ENCODE data around the gene KIAA1614. TPM values are rescaled to one million over a fixed set of nuclear protein-coding genes. Genes with fewer than 3 reads are reported as not detected.
"Not testable (repeated sequence)": the region's sequence is repeated elsewhere in the genome, so short reads cannot be mapped to it uniquely, and the experiment has no call there.

Gene KIAA1614
- polyA plus RNA-seq, 3 donors: 6.3 to 8.1 (median 7.6) TPM

- DNase-seq (ENCODE audit: low read depth in 3 of 3, low spot score in 2 of 3): no peak
Observed at GRCh38 chr1:180954005-180954800, 41.5 kb downstream of the KIAA1614 start.

DNA sequence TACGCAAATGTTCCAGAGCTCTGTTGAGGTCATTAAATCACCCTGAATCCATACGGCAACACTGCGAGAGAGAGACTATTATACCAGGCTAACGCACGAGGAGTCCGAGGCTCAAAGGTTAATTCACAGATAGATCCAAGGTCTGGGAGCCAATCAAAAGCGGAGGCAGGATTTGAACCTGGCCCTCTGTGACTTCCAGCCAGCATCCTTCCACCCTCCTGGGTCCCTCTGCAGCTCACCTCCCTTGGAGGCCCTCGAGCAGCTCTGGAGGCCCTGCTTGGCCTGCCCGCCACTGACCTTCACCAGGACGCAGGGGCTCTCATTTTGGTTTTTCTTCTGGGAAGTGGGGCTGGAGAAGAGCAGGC is 42.1 kb downstream of the KIAA1614 start:
- no peak for DNase-seq (ENCODE audit: low read depth in 3 of 3, low spot score in 2 of 3)

DNA sequence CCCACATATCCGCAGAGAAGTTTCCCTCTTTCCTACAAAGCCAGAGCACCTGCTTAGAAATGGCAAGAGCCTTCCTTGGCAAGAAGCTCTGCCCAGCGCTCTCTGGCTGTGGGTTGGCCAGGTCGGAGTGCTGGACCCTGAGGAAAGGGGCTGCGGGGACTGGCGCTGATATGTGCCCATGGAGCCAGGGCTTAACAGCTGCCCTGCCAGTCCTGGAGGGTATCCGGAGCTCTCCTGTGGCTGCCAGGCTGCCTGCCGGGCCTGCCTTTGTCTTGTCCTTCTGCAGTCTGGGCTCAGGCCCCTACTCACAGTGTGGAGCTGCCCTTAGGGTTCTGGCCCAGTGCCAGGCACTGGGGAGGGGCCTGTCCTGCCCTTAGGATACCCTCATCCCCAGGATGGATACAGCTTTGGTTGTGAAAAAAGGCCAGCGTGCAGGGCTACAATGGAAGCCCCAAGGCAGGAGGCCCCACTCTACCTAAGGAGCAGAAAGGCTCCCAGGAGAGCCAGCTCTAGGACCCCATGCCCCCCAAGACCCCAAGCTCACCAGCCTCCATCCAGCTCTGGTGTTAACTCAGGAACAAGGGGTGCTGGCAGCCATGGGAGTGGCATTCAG is 43.4 kb downstream of the KIAA1614 start:
- DNase-seq (ENCODE audit: low read depth in 3 of 3, low spot score in 2 of 3): no peak

DNA sequence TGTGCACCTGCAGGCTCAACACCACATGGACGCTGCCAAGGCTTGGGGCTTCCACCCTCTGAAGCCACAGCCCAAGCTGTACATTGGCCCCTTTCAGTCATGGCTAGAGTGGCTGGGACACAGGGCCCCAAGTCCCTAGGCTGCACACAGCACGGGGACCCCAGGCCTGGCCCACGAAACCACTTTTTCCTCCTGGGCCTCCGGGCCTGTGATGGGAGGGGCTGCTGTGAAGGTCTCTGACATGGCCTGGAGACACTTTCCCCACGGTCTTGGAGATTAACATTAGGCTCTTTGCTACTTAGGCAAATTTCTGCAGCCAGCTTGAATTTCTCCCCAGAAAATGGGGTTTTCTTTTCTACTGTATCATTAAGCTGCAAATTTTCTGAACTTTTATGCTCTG is 46.9 kb downstream of the KIAA1614 start:
- DNase-seq (ENCODE audit: low read depth in 3 of 3, low spot score in 2 of 3): not testable (repeated sequence)

DNA sequence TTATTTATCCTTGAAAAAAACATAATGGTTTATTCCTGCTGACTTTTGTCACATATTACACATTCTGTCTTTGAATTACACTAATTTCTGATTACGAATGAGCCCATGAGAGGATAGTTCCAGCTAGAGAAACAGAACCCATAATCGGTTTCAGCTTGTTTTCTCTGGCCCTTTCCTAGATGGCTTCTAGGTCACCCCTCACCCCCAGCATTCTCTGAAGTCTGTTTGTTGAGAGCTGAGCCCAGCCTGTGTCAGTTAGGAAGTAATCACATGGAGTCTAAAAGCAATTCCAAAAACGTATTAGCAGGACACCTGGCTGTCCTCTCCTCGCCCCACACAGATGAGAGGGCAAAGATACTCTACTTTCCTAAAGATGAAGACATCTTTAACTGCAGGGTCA is 48.9 kb downstream of the KIAA1614 start:
- DNase-seq (ENCODE audit: low read depth in 3 of 3, low spot score in 2 of 3): no peak

- no peak for DNase-seq (ENCODE audit: low read depth in 3 of 3, low spot score in 2 of 3)
Observed at GRCh38 chr1:180962178-180962577, 49.5 kb downstream of the KIAA1614 start.

DNA sequence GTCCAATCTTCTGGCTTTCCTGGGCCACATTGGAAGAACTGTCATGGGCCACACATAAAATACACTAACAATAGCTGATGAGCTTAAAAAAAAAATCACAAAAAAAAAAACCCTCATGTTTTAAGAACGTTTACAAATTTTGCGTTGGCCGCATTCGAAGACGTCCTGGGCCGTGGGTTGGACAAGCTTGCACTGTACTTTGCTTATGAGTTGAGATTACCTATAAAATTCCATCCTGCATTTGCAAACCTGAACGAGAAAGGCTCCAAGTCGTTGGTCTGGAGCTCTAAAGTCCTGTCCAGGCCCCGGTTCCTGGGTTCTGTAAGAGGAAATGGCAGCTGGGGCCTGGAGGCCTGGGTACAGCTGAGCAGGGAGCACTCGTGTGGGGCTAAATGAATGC is 51.4 kb downstream of the KIAA1614 start:
- DNase-seq (ENCODE audit: low read depth in 3 of 3, low spot score in 2 of 3): no peak

GRCh38 chr1:180964595-180964994 is 51.9 kb downstream of the KIAA1614 start:
- DNase-seq (ENCODE audit: low read depth in 3 of 3, low spot score in 2 of 3): no peak

GRCh38 chr1:180966312-180966711 is 53.6 kb downstream of the KIAA1614 start:
- no peak for DNase-seq (ENCODE audit: low read depth in 3 of 3, low spot score in 2 of 3)

GRCh38 chr1:180966744-180967536 is 54.2 kb downstream of the KIAA1614 start:
- DNase-seq (ENCODE audit: low read depth in 3 of 3, low spot score in 2 of 3): no peak

DNA sequence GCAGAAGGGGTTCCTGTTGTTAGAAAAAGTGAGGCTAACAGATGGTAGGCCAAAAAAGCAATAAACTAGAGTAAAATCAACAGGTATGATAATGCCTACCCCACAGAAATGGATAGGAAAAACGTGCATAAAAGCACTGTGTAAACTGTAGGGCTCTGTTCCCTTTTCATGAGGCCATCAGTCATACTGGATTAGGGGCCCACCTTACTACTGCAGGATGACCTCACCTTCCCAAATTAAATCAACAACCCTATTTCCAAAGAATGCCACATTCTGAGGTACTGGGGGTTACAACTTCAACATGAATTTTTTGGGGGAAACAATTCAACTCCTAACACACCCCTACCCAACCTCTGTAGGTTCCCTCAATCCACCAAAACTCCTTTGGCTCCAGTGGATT is 54.9 kb downstream of the KIAA1614 start:
- no peak for DNase-seq (ENCODE audit: low read depth in 3 of 3, low spot score in 2 of 3)

- DNase-seq (ENCODE audit: low read depth in 3 of 3, low spot score in 2 of 3): not testable (repeated sequence)
Observed at GRCh38 chr1:180968834-180969233, 56.1 kb downstream of the KIAA1614 start.

- DNase-seq (ENCODE audit: low read depth in 3 of 3, low spot score in 2 of 3): no peak
Observed at GRCh38 chr1:180969434-180969833, 56.7 kb downstream of the KIAA1614 start.

GRCh38 chr1:180970333-180971079 is 57.8 kb downstream of the KIAA1614 start:
- no peak for DNase-seq (ENCODE audit: low read depth in 3 of 3, low spot score in 2 of 3)

DNA sequence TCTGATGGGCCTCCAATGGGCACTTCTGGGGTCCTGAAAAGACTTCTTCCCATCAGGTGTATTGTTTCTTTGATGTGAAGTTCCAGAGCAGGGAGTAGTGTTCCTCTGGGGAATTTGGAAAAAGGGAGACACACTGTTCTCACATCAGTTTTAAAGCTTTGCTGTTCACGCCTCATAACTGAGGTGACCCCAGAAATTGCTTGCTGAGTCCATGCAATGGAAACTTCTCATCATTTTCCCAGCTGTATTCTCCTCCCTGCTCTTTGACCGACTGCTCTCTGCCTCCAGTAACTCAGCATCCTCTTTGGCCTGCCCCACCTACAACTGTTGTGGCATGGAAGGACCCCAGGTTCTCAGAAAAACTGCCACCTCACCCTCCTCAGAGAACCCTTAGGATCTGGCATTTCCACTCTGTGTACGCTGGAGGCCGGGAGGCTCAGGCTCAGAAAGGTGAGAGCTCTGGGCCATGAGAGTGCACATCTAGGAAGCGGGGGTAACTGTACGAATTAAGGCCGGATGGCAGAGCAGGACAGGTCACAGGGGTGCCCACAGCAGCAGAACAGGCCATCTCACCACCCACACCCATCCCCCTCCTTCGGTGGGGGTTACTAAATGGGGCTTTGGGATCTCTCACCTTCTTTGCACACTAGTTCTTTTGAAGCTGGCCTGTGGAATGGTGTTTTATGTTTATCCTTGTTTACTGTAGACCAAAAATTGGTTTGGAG is 58.7 kb downstream of the KIAA1614 start:
- DNase-seq (ENCODE audit: low read depth in 3 of 3, low spot score in 2 of 3): no peak

- no peak for DNase-seq (ENCODE audit: low read depth in 3 of 3, low spot score in 2 of 3)
Observed at GRCh38 chr1:180973369-180973768, 60.7 kb downstream of the KIAA1614 start.

- no peak for DNase-seq (ENCODE audit: low read depth in 3 of 3, low spot score in 2 of 3)
Observed at GRCh38 chr1:180974236-180974635, 61.5 kb downstream of the KIAA1614 start.

- no peak for DNase-seq (ENCODE audit: low read depth in 3 of 3, low spot score in 2 of 3)
Observed at GRCh38 chr1:180975551-180975950, 62.9 kb downstream of the KIAA1614 start.

DNA sequence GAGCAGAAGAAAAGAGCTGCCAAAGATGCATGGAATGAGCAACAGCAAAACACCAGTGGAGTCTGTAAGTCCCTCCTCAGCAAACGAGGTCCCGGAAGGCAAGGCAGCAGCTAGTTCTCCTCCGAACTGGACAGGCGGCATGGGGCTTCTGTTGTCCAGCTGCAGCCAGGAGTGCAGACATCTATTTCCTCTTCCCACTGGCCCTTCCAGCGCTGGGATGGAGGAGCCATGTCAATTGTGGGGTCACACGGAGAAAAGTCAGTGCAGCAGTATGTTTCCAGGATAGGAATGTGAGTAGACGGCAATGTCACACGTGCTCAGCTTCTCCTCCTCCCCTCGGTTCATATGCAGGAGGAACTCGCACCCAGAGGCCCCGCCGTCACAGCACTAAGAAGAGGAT is 63.5 kb downstream of the KIAA1614 start:
- DNase-seq (ENCODE audit: low read depth in 3 of 3, low spot score in 2 of 3): no peak

DNA sequence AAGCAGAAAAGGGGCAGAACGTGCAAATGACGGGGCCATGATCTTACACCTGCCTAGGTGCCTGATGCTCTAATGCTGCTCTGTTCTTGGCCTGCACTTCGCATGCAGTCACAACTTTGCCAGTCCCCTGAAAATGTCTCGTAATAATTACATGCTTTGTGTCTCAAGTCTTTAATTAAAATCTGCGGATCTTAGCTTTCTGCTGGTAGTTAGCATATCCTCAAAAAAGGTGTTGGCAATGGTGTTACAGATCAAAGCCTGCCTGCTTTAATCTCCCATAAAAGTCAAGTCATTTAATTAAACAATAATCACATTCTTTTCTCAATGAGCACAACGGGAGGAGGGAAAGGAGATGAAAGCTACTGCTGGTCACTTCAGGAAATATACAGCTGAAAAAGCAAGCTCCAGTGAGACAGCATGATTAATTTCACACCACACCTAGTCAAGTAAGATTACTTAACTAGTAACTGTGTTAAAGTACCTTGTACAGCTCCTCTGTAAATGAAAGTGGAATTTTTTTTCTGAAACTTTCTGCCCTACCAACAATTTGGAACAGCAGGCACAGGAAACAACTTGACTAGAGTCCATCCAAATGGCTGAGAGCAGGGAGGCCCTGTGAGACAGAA is 64.1 kb downstream of the KIAA1614 start:
- DNase-seq (ENCODE audit: low read depth in 3 of 3, low spot score in 2 of 3): no peak

Measured in right renal cortex interstitium (tissue), 3 donors.